GM18508 (cell line): ENCODE measurements around the gene ADAMTS17.
"Not testable (repeated sequence)": the region's sequence is repeated elsewhere in the genome, so short reads cannot be mapped to it uniquely, and the experiment has no call there.

ENCODE experiments used
- ATAC-seq: cut with Tn5 transposase; IDR thresholded peaks from one replicate; pipeline ENCODE4 v1.9.1; 2021; ENCODE audit warnings: moderate number of reproducible peaks; ENCODE audit not compliant: insufficient read depth, unreplicated experiment

ADAMTS17 gene

DNA sequence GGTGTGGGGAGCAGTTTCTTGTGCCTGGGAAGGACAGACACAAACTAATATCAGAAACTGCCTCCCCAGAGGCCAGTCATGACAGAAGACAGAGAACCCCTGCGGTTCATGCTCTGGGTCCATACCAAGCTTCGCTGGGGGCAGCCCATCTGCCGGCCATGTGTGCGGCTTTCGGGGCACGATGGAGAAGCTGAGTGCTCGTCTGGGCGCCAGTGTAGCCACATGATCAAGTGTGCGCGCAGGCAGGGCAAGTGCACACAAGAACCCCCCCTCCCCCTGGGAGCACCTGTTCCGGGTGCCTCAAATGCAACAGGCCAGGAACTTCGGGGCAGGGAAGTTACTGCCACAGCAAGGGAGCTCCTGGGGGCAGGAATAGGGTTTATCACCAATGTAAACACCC, 1.8 kb downstream of the ADAMTS17 start:
- no peak for ATAC-seq

GRCh38 chr15:100339451-100339850, 2.3 kb downstream of the ADAMTS17 start:
- not testable (repeated sequence) for ATAC-seq

DNA sequence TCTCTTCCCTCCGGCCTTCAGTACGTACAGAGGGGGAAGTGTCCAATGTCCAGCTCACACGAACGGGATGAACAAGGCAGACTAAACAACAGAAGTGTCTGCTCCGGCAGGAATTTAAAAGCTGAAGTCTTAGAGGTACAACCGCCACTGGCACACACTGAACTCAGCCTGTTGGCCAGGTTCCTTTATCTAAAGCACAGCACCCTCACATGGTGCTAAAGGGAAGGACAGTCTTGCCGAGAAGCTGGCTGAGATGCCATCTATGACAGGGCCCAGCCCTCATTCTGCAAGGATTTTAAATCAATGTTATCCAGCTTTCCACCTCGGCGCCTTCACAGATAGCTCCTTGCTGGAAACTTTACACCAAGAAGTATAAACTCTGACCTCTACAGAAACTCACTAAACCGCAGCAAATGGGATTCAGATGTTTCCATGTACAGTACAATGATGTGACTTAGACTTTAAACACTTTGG, 2.8 kb downstream of the ADAMTS17 start:
- no peak for ATAC-seq

DNA sequence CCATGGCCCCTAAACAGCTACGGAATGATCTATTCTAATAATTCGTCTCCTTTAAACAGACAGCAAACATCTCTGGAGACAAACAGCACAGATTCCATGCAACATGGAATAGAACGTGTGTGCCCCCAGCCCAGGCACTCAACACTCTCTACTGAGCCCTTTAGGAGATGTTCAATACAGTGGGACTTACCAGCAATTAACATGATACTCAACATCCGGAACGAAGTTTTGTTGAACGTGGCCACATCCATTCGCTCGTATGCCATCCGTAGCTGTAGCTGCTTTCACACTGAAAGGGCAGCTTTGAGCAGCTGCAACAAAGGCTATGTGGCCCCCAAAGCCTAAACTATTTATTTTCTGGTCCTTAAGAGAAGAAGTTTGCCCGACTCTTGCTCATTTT, 3.5 kb downstream of the ADAMTS17 start:
- no peak for ATAC-seq

DNA sequence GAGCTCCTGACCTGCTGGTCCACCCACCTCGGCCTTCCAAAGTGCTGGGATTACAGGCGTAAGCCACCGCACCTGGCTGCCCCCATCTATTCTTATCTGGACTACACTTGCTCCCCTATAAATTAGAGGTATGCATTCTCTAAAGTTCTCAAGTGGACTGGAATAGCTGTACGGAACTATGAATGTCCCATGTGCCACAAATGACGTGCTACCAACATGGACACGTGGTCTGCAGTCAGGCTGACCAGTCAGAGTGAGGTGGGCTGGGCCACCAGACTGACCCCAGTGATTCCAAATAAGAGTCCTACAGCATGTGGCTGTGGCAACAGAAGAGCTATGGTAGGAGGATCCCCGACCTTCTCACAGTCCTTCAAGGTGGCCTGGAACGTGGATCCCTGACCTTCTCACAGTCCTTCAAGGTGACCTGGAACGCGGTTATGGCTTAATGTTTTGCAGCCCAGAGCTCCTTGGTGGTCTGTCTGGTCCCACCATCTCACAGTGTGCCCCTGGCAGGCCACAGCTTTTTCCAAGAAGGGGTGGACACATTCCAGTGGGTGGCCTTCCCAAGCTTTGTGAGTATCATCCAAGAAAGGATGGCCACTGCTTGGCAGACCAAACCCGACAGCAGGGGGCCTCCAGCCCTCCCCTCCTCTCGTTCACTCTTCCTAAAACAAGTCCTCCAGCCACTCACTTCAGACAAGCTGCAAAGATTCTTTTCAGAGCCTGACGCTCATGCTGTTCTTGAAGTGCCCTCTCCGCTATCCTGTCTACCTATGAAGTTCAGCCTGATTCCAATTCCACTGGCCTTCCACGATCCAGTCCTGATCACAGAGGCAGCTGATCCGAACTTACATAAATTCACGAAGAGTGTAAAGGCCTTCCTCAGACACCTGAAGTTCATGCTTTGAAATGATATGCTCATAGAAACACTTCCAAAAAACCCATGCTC, 4.4 kb downstream of the ADAMTS17 start:
- ATAC-seq, result no peak

- ATAC-seq, result no peak
These were observed 5.7 kb downstream of the ADAMTS17 start for GRCh38 chr15:100336061-100336460.

- ATAC-seq, result no peak
These were observed 6.3 kb downstream of the ADAMTS17 start for GRCh38 chr15:100335335-100335999.

DNA sequence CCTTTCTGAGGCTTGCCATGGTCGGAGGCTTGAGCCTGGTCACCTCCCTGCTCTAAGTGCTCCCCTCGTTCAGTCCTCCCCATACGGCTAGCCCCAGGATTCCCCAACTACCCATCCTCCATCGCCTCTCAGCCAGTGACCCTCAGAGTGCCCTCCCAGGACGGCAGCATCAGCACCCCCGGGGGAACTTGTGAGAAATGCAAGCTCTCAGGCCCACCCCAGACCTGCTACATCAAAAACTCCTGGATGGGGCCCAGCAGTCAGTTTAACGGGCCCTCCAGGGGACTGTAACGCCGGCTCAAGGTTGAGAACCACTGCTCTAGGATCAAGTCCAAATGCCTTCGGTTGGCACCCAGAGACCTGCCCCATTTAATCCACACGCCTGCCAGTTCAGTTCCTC, 6.9 kb downstream of the ADAMTS17 start:
- no peak for ATAC-seq

DNA sequence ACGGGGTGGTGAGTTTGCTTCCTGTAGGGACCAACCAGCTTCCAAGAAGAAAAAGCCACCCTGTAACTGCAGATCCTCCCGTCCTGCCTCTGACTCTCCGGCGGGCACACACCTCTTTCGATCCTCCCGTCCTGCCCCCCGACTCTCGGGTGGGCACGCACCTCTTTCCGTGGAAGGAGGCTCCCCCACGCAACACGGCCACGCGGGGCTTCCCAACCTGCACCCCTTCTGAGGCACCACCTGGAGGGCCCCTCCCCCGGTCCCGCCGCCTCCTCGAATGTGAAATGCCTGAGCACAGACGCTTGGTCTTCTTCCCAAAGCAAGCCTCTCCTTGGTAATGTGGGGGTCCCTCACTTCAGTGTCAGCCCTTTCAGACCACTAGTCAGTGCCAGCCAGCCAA, 7.3 kb downstream of the ADAMTS17 start:
- no peak for ATAC-seq

DNA sequence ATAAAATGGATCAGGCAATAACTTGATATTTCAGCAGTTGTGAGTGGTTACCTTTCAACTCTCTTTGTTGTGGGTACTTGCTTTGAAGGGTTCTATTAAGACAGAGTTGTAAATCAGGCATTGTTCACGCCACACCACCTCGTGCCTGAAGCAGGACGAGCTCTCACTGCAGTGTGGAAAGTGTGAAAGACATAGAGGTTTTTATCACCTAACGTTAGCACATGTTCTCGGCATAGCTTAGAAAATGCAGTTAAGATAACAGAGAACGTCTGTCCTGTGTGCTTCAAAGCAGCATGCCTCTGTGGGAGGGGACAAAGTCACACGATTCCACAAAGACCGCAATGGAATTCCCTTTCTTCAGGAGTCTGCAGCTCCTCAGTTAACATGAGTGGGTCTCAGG, 7.8 kb downstream of the ADAMTS17 start:
- ATAC-seq, result no peak

DNA sequence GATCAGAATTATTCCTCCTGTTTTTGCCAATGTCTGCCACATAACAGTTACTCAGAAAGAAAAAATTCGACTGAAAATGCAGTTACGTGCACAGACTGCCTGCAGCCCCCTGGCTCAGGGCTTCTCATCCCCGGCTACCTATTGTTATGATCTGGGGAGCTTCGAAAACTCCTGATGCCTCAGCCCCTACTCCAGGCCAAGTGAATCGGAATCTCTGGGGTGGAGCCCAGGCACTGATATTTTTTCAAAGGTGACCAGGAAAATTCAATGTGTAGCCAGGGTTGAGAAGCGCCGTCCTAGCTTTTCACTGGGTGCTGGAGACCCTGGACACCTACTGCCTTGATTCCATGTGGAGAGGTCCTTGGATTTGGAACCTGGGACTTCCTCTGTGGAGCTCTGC, 8.5 kb downstream of the ADAMTS17 start:
- ATAC-seq, result no peak

GRCh38 chr15:100332721-100333120, 9.1 kb downstream of the ADAMTS17 start:
- ATAC-seq, result no peak

DNA sequence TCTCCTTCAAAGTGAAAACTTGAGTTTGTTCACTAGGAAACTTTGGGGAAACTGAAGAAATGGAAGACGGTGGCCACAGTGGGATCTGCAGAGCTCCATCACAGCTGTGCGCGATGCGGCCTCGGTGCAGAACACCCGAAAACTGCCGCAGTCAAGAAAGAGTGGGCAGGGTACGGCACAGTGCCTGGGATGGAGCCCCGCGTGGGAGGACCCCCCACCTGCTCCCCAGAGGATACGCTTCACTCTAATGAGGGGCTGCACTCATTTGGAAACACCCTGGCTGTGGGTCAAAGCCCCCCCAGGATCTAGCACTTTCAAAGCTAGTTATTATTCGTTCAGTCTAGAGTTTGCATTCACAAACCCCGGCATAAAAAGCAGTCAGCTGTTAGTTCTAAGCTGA, 9.5 kb downstream of the ADAMTS17 start:
- no peak for ATAC-seq

DNA sequence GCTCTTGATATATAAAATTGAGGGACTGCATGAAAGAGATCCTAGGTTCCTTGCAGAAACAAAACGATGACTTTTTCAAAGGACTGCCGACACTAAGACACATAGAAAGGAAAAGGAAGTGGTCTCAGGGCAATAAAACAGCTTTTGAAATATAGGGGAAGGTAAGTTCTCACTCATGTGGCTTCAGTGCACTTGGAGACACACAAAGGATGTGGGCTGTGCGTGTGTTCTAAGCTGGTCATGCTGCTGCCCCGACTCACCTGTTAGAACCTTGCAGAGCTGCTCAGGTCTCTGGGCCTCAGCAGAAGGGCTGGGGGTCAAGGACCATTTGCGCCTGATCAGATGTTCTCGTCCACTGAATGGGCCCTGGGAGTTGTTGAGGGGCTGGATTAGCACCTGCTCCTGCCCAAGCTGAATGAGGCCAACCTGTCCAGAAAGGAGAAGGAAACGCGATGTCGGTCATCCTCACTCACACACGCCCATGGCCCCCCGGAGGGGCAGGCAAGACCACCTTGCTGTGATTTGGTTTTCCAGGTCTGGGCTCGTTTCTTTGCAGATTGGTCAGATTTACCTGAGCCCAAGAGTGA, 11.1 kb downstream of the ADAMTS17 start:
- ATAC-seq, result no peak

GRCh38 chr15:100330221-100330620, 11.6 kb downstream of the ADAMTS17 start:
- no peak for ATAC-seq

DNA sequence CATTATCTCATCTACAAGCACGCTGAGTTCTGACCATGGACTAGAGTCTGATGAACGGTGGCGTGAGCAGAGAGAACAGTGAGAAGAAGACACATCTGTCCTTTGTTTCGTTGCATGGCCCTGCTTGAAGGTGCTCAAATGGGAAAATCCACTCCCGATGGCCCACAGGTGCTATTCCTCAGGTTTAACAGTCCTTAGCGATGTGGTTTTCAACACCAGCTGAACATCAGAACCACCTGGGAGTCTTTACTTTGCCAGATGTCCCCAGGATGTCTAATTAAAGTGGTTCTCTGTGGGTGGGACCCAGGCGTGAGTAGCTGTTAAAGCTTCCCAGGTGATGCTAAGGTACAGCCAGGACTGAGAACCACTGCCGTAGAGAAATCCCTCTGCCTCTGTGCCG, 13.0 kb downstream of the ADAMTS17 start:
- ATAC-seq, result no peak

- ATAC-seq, result no peak
These were observed 22.9 kb downstream of the ADAMTS17 start for GRCh38 chr15:100318880-100319279.

DNA sequence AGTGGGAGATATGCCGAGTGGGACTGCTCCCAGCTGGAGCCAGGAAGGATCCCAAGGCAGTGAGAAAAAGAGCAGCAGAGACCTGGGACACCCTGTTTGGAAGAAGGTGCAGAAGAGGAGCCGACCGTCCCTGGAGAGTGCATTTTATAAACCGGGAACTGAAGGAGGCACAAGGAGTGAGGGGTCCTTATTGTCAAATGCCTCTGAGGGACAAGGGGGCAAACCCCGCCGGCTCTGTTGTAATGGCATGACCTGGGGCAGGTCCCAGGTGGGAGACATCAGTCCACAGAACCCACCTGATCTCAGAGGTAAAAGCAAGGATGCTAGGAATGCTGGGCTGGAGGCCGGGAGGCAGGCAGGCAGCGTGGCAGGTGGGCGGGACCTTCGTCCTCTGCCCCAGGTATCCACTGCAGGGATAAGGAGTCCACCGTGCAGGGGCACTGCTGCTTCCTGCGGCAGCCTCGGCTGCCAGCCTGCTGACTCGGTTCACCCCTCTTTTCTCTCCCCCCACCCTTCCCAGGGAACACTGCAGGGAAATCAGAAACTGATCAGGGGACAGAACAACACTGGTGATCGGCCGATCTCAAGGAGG, 26.9 kb downstream of the ADAMTS17 start:
- no peak for ATAC-seq

DNA sequence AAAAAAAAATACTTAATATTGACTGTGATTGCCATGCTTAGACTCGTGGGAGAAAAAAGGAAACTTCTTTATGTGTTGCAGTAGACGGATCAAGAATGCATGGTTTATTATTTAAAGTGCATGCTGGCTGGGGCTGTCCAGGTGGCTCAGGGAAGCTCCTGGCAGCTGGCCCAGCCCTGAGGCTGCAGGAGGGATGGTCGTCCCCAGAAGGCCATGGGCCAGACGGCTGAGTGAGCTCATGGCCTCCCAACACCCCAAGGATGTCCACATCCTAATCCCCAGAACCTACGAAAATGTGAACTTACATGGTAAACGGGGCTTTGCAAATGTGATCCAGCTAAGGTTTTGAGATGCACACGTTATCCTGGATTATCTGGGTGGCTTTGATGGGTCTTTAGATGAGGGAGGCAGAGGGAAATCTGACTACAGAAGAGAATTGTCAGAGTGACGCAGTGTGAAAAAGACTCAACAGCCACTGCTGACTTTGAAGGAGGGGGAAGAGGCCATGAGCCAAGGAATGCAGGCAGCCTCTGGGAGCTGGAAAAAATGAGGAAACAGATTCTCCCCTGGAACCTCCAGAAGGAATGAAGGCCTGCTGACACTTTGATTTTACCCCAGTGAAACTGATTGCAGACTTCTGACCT, 29.8 kb downstream of the ADAMTS17 start:
- no peak for ATAC-seq

GRCh38 chr15:100311154-100311625, 30.6 kb downstream of the ADAMTS17 start:
- no peak for ATAC-seq
